ENCODE data around the gene MUC2. TPM values are rescaled to one million over a fixed set of nuclear protein-coding genes. Genes with fewer than 3 reads are reported as not detected.

Gene MUC2
- under 1 TPM in 1 of 4 donors, not detected in 3; 0.03 TPM for total RNA-seq
- polyA plus RNA-seq, result 0.02 TPM
- long read RNA-seq, donor 1, result 0 reads
- long read RNA-seq, donor 2, result 0 reads
- long read RNA-seq, donor 3, result 0 reads
- long read RNA-seq, donor 4, result 0 reads

DNA sequence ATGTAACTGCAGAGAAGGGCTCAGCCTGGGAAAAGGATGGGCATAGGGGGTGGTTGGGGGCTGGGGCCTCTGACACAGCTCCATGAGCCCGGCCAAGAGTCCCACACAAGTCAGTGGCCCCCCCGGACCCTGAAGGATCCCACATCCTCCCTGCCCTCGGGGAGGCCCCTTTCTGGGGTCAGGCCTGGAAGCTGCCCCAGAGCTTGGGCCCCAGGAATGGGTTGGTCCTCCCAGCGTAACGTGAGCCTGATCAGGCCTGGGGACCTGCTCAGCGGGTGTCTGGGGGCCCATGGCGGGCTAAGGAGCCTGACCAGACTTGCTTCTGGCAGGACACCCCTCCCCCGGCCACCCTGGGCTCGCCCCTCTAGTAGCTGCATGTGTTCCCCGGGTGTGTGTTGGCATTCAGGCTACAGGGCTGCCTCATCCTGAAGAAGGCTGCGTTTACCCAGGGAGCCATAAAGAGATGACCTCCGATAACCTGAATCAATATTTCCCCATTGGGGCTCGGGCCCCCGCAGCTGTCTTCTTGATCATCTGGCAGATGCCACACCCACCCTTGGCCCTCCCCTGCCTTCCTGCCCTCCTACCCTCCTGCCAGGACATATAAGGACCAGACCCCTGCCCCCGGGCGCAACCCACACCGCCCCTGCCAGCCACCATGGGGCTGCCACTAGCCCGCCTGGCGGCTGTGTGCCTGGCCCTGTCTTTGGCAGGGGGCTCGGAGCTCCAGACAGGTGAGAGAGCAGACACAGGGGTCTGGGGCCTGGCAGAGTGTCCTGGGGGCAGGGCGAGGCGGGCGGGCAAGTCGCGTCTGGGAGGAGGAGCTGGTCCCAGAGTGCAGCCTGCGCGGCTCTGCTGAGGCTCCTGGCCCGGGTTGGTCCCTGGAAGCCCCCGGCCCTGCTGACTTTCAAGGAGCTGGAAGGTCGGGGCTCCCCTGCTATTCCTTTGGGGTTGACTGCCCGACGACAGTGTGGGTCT, at the start of gene MUC2:
Gene MUC2, plus strand, starts transcription at position 631 of the 978 bp plus-strand sequence.
- H3K4me3 ChIP-seq (ENCODE audit: low read length), result no peak within 1 kb of the TSS
- 83% methylated on average over 32 of the region's 32 CpGs for WGBS
- H3K27ac ChIP-seq (ENCODE audit: low read length), result no peak within 1 kb of the TSS
- DNase-seq (peak in 1 of 3 donors; percentile 39), ATAC-seq (no peak)
- no peaks in the 10 kb centered on the region for H3K27me3 ChIP-seq (ENCODE audit: control insufficient read depth, insufficient read depth)
- H3K4me1 ChIP-seq (ENCODE audit: control insufficient read depth, insufficient read depth, low read length), result no peaks in the 10 kb centered on the region
- intact Hi-C loops (cut with DNase I), result no loop called here
- H3K9me3 ChIP-seq (ENCODE audit: control insufficient read depth, low read length), result no peaks in the 10 kb centered on the region

DNA sequence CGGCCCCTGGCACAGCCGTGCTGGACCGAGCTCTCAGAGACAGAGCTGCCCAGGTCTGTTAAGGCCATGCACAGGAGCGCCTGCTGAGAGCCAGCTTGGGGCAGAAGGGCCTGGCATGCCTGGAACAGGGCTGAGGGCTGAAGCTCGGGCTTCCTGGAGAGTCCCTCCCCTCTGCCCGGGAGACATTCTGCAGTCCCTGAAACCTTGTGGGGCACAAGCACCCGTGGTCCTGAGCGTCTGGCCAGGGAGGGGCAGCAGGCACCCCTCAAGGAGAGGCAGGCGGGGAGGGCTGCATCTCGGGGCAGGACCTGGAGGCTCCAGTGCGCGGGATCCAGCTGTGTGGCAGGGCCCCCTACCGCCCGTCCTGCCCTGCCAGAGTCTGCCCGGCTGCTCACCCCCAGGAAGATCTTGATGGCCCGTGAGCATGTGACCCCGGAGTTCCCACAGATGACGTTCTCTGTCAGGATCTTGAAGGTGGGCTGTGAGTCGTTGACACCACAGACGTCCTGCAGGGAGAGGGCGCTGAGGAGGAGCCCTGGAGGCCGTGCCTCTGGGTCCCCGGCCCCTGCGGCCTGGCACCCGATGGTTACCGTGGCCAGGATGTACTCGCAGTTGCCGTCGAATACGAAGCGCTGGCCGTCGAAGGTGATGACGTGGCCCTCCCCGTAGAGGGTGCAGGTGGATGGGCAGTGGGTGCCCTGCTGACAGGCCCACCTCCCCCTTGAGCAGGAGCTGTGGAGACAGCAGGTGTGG, 49.1 kb upstream of the MUC2 start:
- intact Hi-C loops (cut with DNase I), result no loop called here
- peak in 2 of 3 donors; percentile 43 to 51 for DNase-seq
- no peaks in the 10 kb centered on the region for H3K27me3 ChIP-seq (ENCODE audit: control insufficient read depth, insufficient read depth)
- ATAC-seq, result no peak
- H3K9me3 ChIP-seq (ENCODE audit: control insufficient read depth, low read length), result no peaks in the 10 kb centered on the region
- no peak overlapping the region for H3K27ac ChIP-seq (ENCODE audit: low read length)
- H3K4me1 ChIP-seq (ENCODE audit: control insufficient read depth, insufficient read depth, low read length), result no peaks in the 10 kb centered on the region
- WGBS, result 71% methylated on average over 35 of the region's 35 CpGs
- H3K4me3 ChIP-seq (ENCODE audit: low read length), result no peak overlapping the region

- Histone ChIP-seq H3K4me1 (ENCODE audit: control insufficient read depth, insufficient read depth, low read length) (no peaks in the 10 kb centered on the region), H3K4me3 (ENCODE audit: low read length) (no peak overlapping the region), H3K9me3 (ENCODE audit: control insufficient read depth, low read length) (no peaks in the 10 kb centered on the region), H3K27me3 (ENCODE audit: control insufficient read depth, insufficient read depth) (no peaks in the 10 kb centered on the region), H3K27ac (ENCODE audit: low read length) (no peak overlapping the region)
- DNase-seq (peak in 1 of 3 donors; percentile 55), ATAC-seq (no peak)
- intact Hi-C loops (cut with DNase I), result no loop called here
- 84% methylated on average over 14 of the region's 14 CpGs for WGBS
These were observed 48.6 kb upstream of the MUC2 start for GRCh38 chr11:1026163-1026450.

GRCh38 chr11:1026641-1027482, 47.8 kb upstream of the MUC2 start:
- no peak for ATAC-seq
- DNase-seq, result peak in 2 of 3 donors; percentile 46 to 50
- 88% methylated on average over 46 of the region's 46 CpGs for WGBS
- intact Hi-C loops (cut with DNase I), result no loop called here
- Histone ChIP-seq H3K27me3 (ENCODE audit: control insufficient read depth, insufficient read depth) (no peaks in the 10 kb centered on the region), H3K4me3 (ENCODE audit: low read length) (no peak overlapping the region), H3K27ac (ENCODE audit: low read length) (no peak overlapping the region), H3K4me1 (ENCODE audit: control insufficient read depth, insufficient read depth, low read length) (no peaks in the 10 kb centered on the region), H3K9me3 (ENCODE audit: control insufficient read depth, low read length) (no peaks in the 10 kb centered on the region)

GRCh38 chr11:1027483-1028290, 47.0 kb upstream of the MUC2 start:
- Histone ChIP-seq H3K9me3 (ENCODE audit: control insufficient read depth, low read length) (no peaks in the 10 kb centered on the region), H3K27me3 (ENCODE audit: control insufficient read depth, insufficient read depth) (no peaks in the 10 kb centered on the region), H3K4me3 (ENCODE audit: low read length) (no peak overlapping the region), H3K4me1 (ENCODE audit: control insufficient read depth, insufficient read depth, low read length) (no peaks in the 10 kb centered on the region), H3K27ac (ENCODE audit: low read length) (no peak overlapping the region)
- no peak for ATAC-seq
- peak in 2 of 3 donors; percentile 29 to 63 for DNase-seq
- intact Hi-C loops (cut with DNase I), result no loop called here
- 84% methylated on average over 36 of the region's 36 CpGs for WGBS

DNA sequence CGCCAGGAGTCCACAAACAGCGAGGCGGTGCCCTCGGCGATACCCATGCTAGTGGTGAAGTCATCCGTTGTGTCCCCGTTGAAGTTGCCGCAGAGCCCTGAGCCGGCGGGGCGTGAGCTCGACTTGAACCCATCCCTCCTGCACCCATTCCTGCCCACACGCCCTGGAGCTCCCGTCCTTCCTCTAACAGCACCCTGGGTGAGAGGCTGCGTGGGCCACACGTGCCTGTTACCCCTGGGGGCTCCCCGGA, 46.5 kb upstream of the MUC2 start:
- ATAC-seq (no peak), DNase-seq (peak in 1 of 3 donors; percentile 50)
- 78% methylated on average over 17 of the region's 17 CpGs for WGBS
- intact Hi-C loops (cut with DNase I), result no loop called here
- Histone ChIP-seq H3K9me3 (ENCODE audit: control insufficient read depth, low read length) (no peaks in the 10 kb centered on the region), H3K4me1 (ENCODE audit: control insufficient read depth, insufficient read depth, low read length) (no peaks in the 10 kb centered on the region), H3K27me3 (ENCODE audit: control insufficient read depth, insufficient read depth) (no peaks in the 10 kb centered on the region), H3K4me3 (ENCODE audit: low read length) (no peak overlapping the region), H3K27ac (ENCODE audit: low read length) (no peak overlapping the region)

GRCh38 chr11:1028616-1029015, 46.1 kb upstream of the MUC2 start:
- H3K27me3 ChIP-seq (ENCODE audit: control insufficient read depth, insufficient read depth), result no peaks in the 10 kb centered on the region
- no peak overlapping the region for H3K27ac ChIP-seq (ENCODE audit: low read length)
- H3K4me3 ChIP-seq (ENCODE audit: low read length), result no peak overlapping the region
- ATAC-seq, result no peak
- H3K4me1 ChIP-seq (ENCODE audit: control insufficient read depth, insufficient read depth, low read length), result no peaks in the 10 kb centered on the region
- no peaks in the 10 kb centered on the region for H3K9me3 ChIP-seq (ENCODE audit: control insufficient read depth, low read length)
- WGBS, result 80% methylated on average over 14 of the region's 14 CpGs
- intact Hi-C loops (cut with DNase I), result no loop called here
- DNase-seq, result no peak

DNA sequence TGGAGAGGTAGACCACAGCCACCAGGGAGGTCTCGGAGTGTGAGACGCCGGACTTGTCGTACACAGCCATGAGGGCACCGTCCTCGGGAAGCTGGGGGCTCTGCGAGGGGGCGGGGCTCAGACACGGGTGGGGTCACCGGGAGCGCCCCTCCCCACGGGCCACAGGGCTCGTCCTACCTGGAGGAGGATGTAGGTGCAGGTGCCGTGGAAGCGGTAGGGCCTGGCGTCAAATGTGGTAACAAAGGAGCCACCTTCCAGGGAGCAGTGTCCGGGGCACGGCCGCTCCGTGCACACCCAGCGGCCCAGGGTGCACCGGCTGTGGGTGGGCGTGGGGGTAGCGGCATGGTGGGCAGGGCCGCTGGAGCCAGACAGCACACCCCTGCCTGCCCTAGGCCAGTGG, 45.6 kb upstream of the MUC2 start:
- Histone ChIP-seq H3K9me3 (ENCODE audit: control insufficient read depth, low read length) (no peaks in the 10 kb centered on the region), H3K4me3 (ENCODE audit: low read length) (no peak overlapping the region), H3K27me3 (ENCODE audit: control insufficient read depth, insufficient read depth) (no peaks in the 10 kb centered on the region), H3K4me1 (ENCODE audit: control insufficient read depth, insufficient read depth, low read length) (no peaks in the 10 kb centered on the region), H3K27ac (ENCODE audit: low read length) (no peak overlapping the region)
- WGBS, result 82% methylated on average over 25 of the region's 25 CpGs
- ATAC-seq, result no peak
- intact Hi-C loops (cut with DNase I), result no loop called here
- peak in 1 of 3 donors; percentile 51 for DNase-seq

- ATAC-seq (no peak), DNase-seq (peak in 1 of 3 donors; percentile 50)
- intact Hi-C loops (cut with DNase I), result no loop called here
- H3K27ac ChIP-seq (ENCODE audit: low read length), result no peak overlapping the region
- WGBS, result 39% methylated on average over 16 of the region's 16 CpGs
- no peak overlapping the region for H3K4me3 ChIP-seq (ENCODE audit: low read length)
- H3K4me1 ChIP-seq (ENCODE audit: control insufficient read depth, insufficient read depth, low read length), result no peaks in the 10 kb centered on the region
- no peaks in the 10 kb centered on the region for H3K27me3 ChIP-seq (ENCODE audit: control insufficient read depth, insufficient read depth)
- no peaks in the 10 kb centered on the region for H3K9me3 ChIP-seq (ENCODE audit: control insufficient read depth, low read length)
These were observed 45.0 kb upstream of the MUC2 start for GRCh38 chr11:1029654-1030053.

DNA sequence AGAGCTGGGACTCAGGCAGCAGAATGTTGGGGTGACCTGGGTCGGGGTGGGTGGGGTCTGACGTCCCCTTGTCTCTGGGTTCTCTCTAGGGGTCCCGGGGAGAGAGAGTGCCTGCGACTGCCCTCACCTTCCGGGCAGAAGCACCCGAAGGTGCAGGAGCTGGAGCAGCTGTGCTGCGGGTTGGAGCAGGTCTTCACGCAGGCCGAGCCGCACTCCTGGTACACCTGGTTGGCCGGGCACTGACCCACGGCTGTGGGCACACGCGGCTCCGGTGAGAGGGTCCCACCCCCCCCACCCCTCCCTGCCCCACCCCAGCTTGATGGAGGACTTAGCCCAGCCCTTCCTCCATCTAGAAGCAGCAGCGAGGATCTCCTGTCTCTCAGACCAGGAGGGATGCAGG, 44.6 kb upstream of the MUC2 start:
- Histone ChIP-seq H3K9me3 (ENCODE audit: control insufficient read depth, low read length) (no peaks in the 10 kb centered on the region), H3K27me3 (ENCODE audit: control insufficient read depth, insufficient read depth) (no peaks in the 10 kb centered on the region), H3K27ac (ENCODE audit: low read length) (no peak overlapping the region), H3K4me1 (ENCODE audit: control insufficient read depth, insufficient read depth, low read length) (no peaks in the 10 kb centered on the region), H3K4me3 (ENCODE audit: low read length) (no peak overlapping the region)
- DNase-seq (peak in 1 of 3 donors; percentile 55), ATAC-seq (no peak)
- intact Hi-C loops (cut with DNase I), result no loop called here
- 72% methylated on average over 16 of the region's 16 CpGs for WGBS

Data from right cardiac atrium (tissue), 5 donors.